Breast epithelium (tissue), 3 donors: Measurements from ENCODE around the gene PPP1R3A.

ENCODE experiments used
- CTCF ChIP-seq, 3 donors: fragments of 450-650 bp; IDR thresholded peaks; one replicate each; pipeline ENCODE4 v1.5.1; 2016 to 2017; ENCODE audit warnings: antibody characterized with exemption in 3 of 3, mild to moderate bottlenecking in 3 of 3, moderate library complexity in 3 of 3
- POLR2A ChIP-seq: fragments of 450-650 bp; IDR thresholded peaks from one replicate; pipeline ENCODE4 v1.6.1; 2016; ENCODE audit warnings: antibody characterized with exemption, mild to moderate bottlenecking, moderate library complexity

- TF ChIP-seq CTCF (IDR thresholded peaks at IDR 0.05) (no peak), POLR2A (no peak)
Observed at GRCh38 chr7:113945018-113945938, 26.5 kb upstream of the PPP1R3A start.
